ENCODE measurements around the gene PPP2R3B.

- TF ChIP-seq EP300 (IDR thresholded peaks at IDR 0.05; ENCODE audit: borderline replicate concordance) (no peak), RAD21 (IDR thresholded peaks at IDR 0.05; ENCODE audit: low read depth) (no peak), CREB1 (IDR thresholded peaks at IDR 0.05; ENCODE audit: low read depth) (no peak), TAF1 (IDR thresholded peaks at IDR 0.05; ENCODE audit: low read depth) (no peak), EGR1 (IDR thresholded peaks at IDR 0.05) (no peak), REST (IDR thresholded peaks at IDR 0.05; ENCODE audit: low read depth) (no peak), NFIC (IDR thresholded peaks at IDR 0.05) (no peak), CEBPB (IDR thresholded peaks at IDR 0.05) (no peak), YY1 (IDR thresholded peaks at IDR 0.05; ENCODE audit: low read depth) (no peak), ZBTB7A (IDR thresholded peaks at IDR 0.05; ENCODE audit: low read depth) (no peak), MAX (IDR thresholded peaks at IDR 0.05) (no peak), FOXM1 (IDR thresholded peaks at IDR 0.05; ENCODE audit: borderline replicate concordance, low read depth) (no peak), USF1 (IDR thresholded peaks at IDR 0.05) (no peak), TCF12 (IDR thresholded peaks at IDR 0.05; ENCODE audit: low read depth) (no peak)
Measured at GRCh38 chrX:397575-397974, 10.9 kb upstream of the PPP2R3B start.
